Tibial artery (tissue), 4 donors: ENCODE measurements around the gene HRH2.
A peak's percentile ranks its signal among the peaks of the same experiment; 100 is the strongest.

Experiments
- DNase-seq, 2 donors: peaks; one replicate each; pipeline ENCODE4 v3.0.0-alpha.2; 2019
- H3K27ac ChIP-seq, 2 donors: fragments of 200-600 bp; sonication (generic) in 1 of 2; 1 replicate in 1 of 2; 2 replicates in 1 of 2; pipeline ENCODE4 v1.5.1; 2018 to 2019; ENCODE audit warnings: mild to moderate bottlenecking in 1 of 2
- H3K27me3 ChIP-seq, 2 donors: fragments of 200-600 bp; sonication (generic) in 1 of 2; one replicate each; pipeline versions ENCODE4 v1.5.1 to v1.6.0; 2016 to 2019
- H3K36me3 ChIP-seq, 3 donors: fragments of 200-600 bp; sonication (generic) in 2 of 3; one replicate each; pipeline ENCODE4 v1.5.1; 2016 to 2019; ENCODE audit warnings: mild to moderate bottlenecking in 2 of 3
- H3K4me1 ChIP-seq, 4 donors: fragments of 200-600 bp; sonication (generic) in 2 of 4; 1 replicate in 3 of 4; 2 replicates in 1 of 4; pipeline ENCODE4 v1.5.1; 2016 to 2019
- H3K4me3 ChIP-seq, 2 donors: fragments of 200-600 bp; sonication (generic) in 1 of 2; 1 replicate in 1 of 2; 2 replicates in 1 of 2; pipeline ENCODE4 v1.5.1; 2018 to 2019; ENCODE audit warnings: mild to moderate bottlenecking in 2 of 2
- H3K9me3 ChIP-seq, 3 donors: fragments of 200-600 bp; sonication (generic) in 1 of 3; one replicate each; pipeline ENCODE4 v1.5.1; 2016 to 2019
- CTCF ChIP-seq, 2 experiments: fragments of 200-600 bp in 1 of 2; fragments of 450-650 bp in 1 of 2; IDR thresholded peaks; one replicate each; pipeline ENCODE4 v1.5.1; 2017 to 2019; ENCODE audit warnings: antibody characterized with exemption in 2 of 2, mild to moderate bottlenecking in 1 of 2, moderate library complexity in 1 of 2
- intact Hi-C: fragments of 100-400 bp; cut with DNase I; formaldehyde crosslinking; loops from one replicate; pipeline ENCODE4 v1.15.0; 2023; ENCODE audit warnings: low total_unique reads

HRH2 gene

DNA sequence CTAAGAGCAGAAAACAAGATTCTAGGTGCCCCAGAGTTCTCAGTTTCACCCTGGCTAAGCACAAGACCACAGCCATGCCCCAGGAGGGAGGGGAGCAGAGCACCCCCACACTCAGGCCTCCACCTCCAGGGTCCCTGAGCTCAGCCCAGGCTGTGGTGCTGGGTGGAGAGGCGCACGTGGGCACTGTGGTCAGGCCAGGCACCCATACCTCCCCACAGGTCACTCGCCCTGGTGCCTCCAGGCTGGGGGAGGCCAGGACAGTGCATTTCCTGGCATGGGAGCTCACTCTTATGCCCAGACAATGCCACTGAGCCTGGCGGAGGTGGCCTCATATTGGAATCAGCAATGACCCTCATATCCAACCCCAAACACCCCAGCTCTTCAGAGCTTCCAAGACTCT is 78.8 kb downstream of the HRH2 start:
- Histone ChIP-seq H3K4me1 (no peaks in the 10 kb centered on the region), H3K27ac (no peak overlapping the region), H3K4me3 (no peak overlapping the region), H3K27me3 (peaks cover 0 to 31% of the 10 kb centered on the region in 2 donors), H3K9me3 (no peaks in the 10 kb centered on the region), H3K36me3 (no peaks in the 10 kb centered on the region)
- no peak for TF ChIP-seq CTCF (IDR thresholded peaks at IDR 0.05)
- intact Hi-C loops = no loop called here
- peak in 1 of 2 donors; percentile 34 for DNase-seq

DNA sequence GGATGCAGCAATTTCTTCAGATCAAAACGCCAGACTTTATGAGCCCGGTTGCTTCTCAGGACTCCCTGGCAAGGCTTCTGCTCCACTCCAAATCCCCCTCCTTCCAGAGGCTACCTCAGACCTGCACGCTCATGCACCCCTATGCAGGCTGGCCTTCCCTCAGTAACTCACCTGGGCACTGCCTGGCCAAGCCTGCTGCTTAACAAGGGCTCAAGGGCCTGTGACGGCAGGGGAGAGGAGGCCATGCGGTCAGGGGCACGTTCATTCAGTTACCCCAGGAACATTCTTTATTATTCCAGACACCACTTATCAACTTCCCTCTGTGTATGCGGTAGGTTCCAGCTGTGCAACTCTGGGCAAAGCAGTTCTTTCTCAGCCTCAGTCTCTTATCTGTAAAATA is 79.6 kb downstream of the HRH2 start:
- Histone ChIP-seq H3K36me3 (no peaks in the 10 kb centered on the region), H3K4me1 (no peaks in the 10 kb centered on the region), H3K4me3 (no peak overlapping the region), H3K9me3 (no peaks in the 10 kb centered on the region), H3K27ac (no peak overlapping the region), H3K27me3 (peaks cover 0 to 33% of the 10 kb centered on the region in 2 donors)
- TF ChIP-seq CTCF (IDR thresholded peaks at IDR 0.05) = no peak
- intact Hi-C loops = no loop called here
- peak in 1 of 2 donors; percentile 54 for DNase-seq

DNA sequence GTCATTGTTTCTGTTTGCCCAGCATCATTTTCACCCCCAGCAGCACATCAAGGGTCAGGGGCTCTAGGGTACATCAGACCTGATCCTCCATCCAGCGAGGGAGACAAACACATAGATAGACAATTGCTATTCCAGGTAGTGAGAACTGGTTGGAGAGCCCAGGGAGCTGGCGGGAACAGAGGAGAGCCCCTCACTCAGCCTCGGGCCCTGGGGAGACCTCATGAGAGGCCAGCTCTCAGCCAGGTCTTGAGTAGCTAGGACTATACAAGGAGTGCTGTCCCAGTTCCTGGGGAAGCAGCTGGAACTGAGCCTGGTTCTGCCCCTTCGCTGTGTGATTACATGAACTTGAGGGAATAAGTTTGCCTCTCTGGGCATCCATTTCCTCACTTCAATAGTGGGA is 80.3 kb downstream of the HRH2 start:
- H3K27me3 ChIP-seq = peaks cover 0 to 31% of the 10 kb centered on the region in 2 donors
- TF ChIP-seq CTCF (IDR thresholded peaks at IDR 0.05) = no peak
- intact Hi-C loops = no loop called here

GRCh38 chr5:175738602-175739133 is 80.8 kb downstream of the HRH2 start:
- Histone ChIP-seq H3K4me1 (no peaks in the 10 kb centered on the region), H3K27ac (no peak overlapping the region), H3K9me3 (no peaks in the 10 kb centered on the region), H3K27me3 (peaks cover 0 to 26% of the 10 kb centered on the region in 2 donors), H3K4me3 (no peak overlapping the region), H3K36me3 (no peaks in the 10 kb centered on the region)
- no peak for TF ChIP-seq CTCF (IDR thresholded peaks at IDR 0.05)
- intact Hi-C loops = no loop called here
- DNase-seq = peak in 1 of 2 donors; percentile 50

More for the DNA sequence above, 80.3 kb downstream of the HRH2 start:
- H3K4me3 ChIP-seq = no peak overlapping the region
- DNase-seq = peak in 1 of 2 donors; percentile 40
- H3K9me3 ChIP-seq = no peaks in the 10 kb centered on the region
- H3K36me3 ChIP-seq = no peaks in the 10 kb centered on the region
- H3K4me1 ChIP-seq = no peaks in the 10 kb centered on the region
- no peak overlapping the region for H3K27ac ChIP-seq

DNA sequence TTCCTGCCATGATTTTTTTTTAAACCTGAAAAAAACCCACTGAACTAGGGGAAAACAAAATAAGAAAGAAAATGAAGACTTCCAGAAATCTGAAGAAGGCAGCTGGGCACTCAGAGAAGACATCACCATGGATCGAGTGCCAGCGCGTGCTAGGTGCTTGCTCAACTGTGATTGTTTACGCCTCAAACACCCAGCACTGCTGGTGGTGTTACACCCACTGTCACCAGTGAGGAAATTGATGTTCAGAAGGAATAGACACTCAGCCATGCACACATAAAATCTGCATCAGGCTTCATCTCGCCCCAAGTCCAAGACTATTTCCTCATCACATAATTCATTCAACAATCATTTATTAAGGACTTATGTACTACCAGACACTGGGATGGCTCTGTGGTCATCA is 82.1 kb downstream of the HRH2 start:
- Histone ChIP-seq H3K27ac (no peak overlapping the region), H3K4me1 (no peaks in the 10 kb centered on the region), H3K4me3 (no peak overlapping the region), H3K27me3 (peaks cover 0 to 21% of the 10 kb centered on the region in 2 donors), H3K9me3 (no peaks in the 10 kb centered on the region), H3K36me3 (no peaks in the 10 kb centered on the region)
- intact Hi-C loops = no loop called here
- no peak for DNase-seq
- TF ChIP-seq CTCF (IDR thresholded peaks at IDR 0.05) = no peak

DNA sequence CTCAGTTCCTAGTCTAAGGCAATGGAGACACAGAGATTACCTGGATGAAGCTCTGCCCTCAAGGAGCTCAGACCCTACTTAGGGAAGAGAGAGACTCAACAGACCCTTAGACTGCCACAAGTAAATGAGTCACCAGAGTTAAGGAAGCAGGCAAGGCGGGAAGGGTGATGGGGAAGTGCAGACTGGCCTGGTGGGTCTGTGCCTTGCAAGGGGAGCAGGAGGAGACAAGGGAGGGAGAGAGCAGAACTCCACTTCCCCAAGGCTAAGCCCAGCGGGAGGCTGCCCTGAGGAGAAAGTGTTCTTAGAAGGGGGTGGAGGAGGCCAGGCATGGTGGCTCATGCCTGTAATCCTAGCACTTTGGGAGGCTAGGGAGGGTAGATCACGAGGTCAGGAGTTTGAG is 83.7 kb downstream of the HRH2 start:
- Histone ChIP-seq H3K27me3 (peaks cover 0 to 13% of the 10 kb centered on the region in 2 donors), H3K27ac (no peak overlapping the region), H3K4me1 (no peaks in the 10 kb centered on the region), H3K4me3 (no peak overlapping the region), H3K36me3 (no peaks in the 10 kb centered on the region), H3K9me3 (no peaks in the 10 kb centered on the region)
- DNase-seq = no peak
- no peak for TF ChIP-seq CTCF (IDR thresholded peaks at IDR 0.05)
- intact Hi-C loops = no loop called here
